A172 (cell line): Measurements from ENCODE around the gene OBSL1. TPM values are rescaled to one million over a fixed set of nuclear protein-coding genes. Genes with fewer than 3 reads are reported as not detected.

ENCODE experiments used
- DNase-seq: peaks from one replicate; pipeline ENCODE4 v3.0.0-alpha.2; 2015; ENCODE audit warnings: low spot score
- total RNA-seq: library from RNA; depleted of rRNA; stranded (reverse); fragments of >200 nt; shearing (Covaris generic); gene quantifications from 2 replicates; pipeline ENCODE4 v1.2.3, GENCODE V29; 2014; rRNA removed

Gene OBSL1
- total RNA-seq, 1 experiment from 2014 or later, result 119 TPM

GRCh38 chr2:219513787-219514186, 57.6 kb downstream of the OBSL1 start:
- DNase-seq, result no peak

- DNase-seq, result no peak
Observed at GRCh38 chr2:219512524-219513216, 58.7 kb downstream of the OBSL1 start.

GRCh38 chr2:219511547-219512325, 59.6 kb downstream of the OBSL1 start:
- no peak for DNase-seq

- DNase-seq, result no peak
Observed at GRCh38 chr2:219510512-219511135, 60.7 kb downstream of the OBSL1 start.

- DNase-seq, result no peak
Observed at GRCh38 chr2:219509780-219510511, 61.4 kb downstream of the OBSL1 start.

DNA sequence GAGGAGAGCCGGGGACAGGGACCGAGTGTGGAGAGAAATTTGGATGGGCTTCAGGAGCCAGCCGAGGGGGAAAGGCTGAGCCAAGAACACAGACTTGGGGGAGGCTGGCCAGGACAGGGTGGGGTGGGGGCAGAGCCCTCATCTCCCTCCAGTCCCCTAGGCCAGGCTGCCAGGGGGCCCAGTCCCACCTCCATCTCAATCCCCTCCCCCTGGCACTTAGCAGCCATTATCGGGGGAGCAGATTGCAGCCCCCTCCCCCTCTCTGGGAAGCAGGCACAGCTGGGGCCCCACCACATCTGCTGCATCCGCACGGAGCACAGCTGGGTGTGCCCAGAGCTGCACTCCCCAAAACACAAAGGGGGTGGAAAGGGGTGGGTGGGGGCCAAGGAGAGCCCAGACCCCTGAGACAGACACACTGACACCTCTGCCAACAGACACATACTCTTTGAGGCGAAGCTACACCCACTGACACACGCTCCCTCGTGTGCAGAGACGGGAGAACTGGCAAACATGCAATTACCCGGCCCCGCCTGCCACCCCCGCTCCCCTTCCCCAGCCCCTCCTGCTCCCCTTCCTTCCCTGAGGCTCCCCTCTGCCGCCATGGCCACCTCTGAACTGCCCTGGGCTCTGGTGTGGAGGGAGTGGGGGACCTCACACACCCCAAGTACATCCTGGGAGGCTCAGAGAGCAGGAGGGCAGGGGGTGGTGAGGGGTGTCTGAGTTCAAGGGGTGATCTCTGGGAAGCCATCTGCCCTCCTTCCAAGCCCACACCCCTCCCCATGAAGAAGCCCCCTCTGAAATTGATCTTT, 62.2 kb downstream of the OBSL1 start:
- DNase-seq, result no peak

DNA sequence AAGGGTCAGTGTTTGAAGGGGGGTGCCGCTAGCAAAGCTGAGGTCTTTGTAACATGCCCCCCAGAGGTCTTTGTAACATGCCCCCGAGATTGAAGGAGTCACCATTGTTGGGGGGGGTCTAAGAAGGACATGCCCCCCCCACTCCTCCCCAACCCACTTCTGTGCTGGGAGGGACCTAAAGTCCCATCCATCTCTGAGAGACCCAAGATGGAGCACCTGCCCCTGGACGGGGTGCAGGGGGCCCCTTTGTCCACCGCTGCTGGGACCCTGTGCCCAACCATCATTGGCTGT, 63.0 kb downstream of the OBSL1 start:
- no peak for DNase-seq

GRCh38 chr2:219507581-219508443, 63.5 kb downstream of the OBSL1 start:
- DNase-seq, result no peak

DNA sequence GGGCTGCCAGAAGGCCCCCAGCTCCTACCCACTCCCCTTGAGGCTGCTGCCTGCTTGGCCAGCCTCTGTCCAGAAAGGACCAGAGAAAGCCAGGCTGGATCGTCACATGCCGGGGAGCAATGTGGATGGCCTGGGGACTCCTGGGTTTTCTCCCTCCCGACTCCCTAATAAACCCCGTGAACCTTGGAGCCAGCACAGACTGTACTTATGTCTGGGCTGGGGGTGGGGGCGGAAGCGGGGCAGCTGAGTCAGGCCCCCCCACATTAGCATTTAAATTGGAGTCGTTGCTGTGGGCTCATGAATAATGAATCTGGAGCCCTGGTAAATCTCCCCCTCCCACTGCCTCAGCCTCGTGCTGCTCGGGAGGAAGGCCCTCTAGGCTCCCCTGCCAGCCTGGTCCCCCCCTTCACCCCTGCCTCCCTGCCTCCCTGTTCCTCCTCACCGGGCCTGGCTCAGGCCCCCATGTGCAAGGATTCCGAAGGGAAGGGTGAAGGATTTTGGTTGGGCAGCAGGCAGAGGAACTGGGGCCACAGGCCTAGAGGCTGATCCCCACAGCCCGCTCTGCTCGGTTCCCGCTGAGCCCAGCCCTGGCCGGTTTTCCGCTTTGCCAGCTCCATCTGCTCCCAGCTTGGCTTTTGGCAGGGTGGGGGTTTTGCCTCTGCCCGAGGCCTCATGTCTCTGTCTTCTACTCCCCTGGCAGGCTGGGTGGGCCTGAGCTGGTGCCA, 64.4 kb downstream of the OBSL1 start:
- no peak for DNase-seq

DNA sequence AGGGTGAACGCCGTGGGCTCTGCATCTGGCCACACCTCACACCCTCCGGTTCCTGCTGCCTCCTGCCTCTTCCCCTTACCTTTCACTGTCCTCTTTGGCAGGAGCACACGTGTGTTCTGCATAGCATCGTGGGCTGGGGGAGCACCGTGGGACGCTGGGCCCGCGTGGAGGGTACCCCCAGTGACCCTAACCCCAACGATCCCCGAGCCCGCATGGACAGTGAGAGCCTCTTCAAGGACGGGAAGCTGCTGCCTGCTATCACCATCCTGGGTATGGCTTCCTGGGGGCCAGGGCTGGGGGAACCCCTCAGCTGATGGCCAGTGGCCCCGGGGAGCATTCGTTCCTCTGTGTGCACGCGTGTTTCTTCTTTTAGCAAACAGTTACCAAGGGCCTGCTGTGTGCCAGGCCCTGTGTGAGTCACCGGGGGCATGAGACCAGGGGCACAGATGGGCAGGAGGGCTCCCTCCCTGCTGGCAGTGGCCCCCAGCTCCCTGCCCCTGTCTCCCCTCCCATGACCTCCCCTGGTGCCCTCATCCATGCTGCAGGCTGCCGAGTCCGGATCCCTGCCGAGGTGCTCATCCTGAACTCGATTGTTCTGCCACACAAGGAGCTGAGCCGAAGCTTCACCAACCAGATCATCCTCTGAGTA, 65.1 kb downstream of the OBSL1 start:
- DNase-seq, result no peak

GRCh38 chr2:219505585-219505984, 65.8 kb downstream of the OBSL1 start:
- DNase-seq, result no peak

GRCh38 chr2:219502618-219503017, 68.7 kb downstream of the OBSL1 start:
- DNase-seq, result no peak

DNA sequence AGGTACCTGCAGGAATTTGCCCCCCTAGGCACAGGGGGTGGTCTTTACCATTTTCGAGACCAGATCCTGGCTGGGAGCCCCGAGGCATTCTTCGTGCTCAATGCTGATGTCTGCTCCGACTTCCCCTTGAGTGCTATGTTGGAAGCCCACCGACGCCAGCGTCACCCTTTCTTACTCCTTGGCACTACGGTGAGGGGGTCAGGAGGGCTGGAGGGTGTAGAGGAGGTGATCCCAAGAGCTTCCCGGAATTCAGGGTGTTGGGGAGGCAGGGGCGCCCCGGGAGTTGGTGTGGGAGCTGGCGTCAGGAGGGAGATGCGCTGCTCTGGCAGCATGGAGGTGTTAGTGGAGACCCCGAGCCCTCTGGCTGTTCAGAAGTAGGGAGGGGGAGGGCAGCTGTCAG, 69.5 kb downstream of the OBSL1 start:
- DNase-seq, result no peak

Other genes starting within 250 kb of the OBSL1 start
- gene RESP18, start 238.8 kb downstream of the OBSL1 start, total RNA-seq, result not detected in 2 replicates
- gene DNPEP, start 183.6 kb downstream of the OBSL1 start, total RNA-seq, result 81.7 and 91.5 TPM in 2 replicates
- 30.0 and 34.5 TPM in 2 replicates for gene DES, start 153.2 kb downstream of the OBSL1 start, total RNA-seq
- gene SPEG, start 136.7 kb downstream of the OBSL1 start, total RNA-seq, result 30.0 and 32.9 TPM in 2 replicates
- 52.5 and 54.7 TPM in 2 replicates for gene GMPPA, start 72.6 kb downstream of the OBSL1 start, total RNA-seq
- 0.12 and 0.43 TPM in 2 replicates for gene ASIC4, start 57.1 kb downstream of the OBSL1 start, total RNA-seq
- gene CHPF, start 27.7 kb downstream of the OBSL1 start, total RNA-seq, result 139 and 161 TPM in 2 replicates
- 1.4 and 2.2 TPM in 2 replicates for gene TMEM198, start 27.5 kb downstream of the OBSL1 start, total RNA-seq
- gene INHA, start 771 bp upstream of the OBSL1 start, total RNA-seq, result 0.86 TPM in 1 of 2 replicates, not detected in the other
- 15.3 and 15.4 TPM in 2 replicates for gene STK11IP, start 26.3 kb upstream of the OBSL1 start, total RNA-seq
- 10.9 and 11.4 TPM in 2 replicates for gene SLC4A3, start 56.1 kb upstream of the OBSL1 start, total RNA-seq